HAP-1 (cell line): ENCODE results near the gene BRCA2.

ENCODE experiments used
- DNase-seq, 2 experiments: peaks; one replicate each; pipeline ENCODE4 v3.0.0-alpha.2; 2016 to 2020; ENCODE audit warnings: low spot score in 2 of 2
- H3K27me3 ChIP-seq: fragments of 250-450 bp; sonication (Bioruptor Pico); 2 replicates; pipeline ENCODE4 v1.5.1; 2020; ENCODE audit warnings: low read depth, mild to moderate bottlenecking, moderate library complexity
- H3K36me3 ChIP-seq: fragments of 250-450 bp; sonication (Bioruptor Pico); replicated peaks from 2 replicates; pipeline ENCODE4 v1.5.1; 2020; ENCODE audit warnings: mild to moderate bottlenecking
- H3K4me1 ChIP-seq: fragments of 250-450 bp; sonication (Bioruptor Pico); 2 replicates; pipeline ENCODE4 v1.5.1; 2020; ENCODE audit warnings: mild to moderate bottlenecking
- H3K4me3 ChIP-seq: fragments of 250-450 bp; sonication (Bioruptor Pico); 2 replicates; pipeline ENCODE4 v1.5.1; 2020; ENCODE audit warnings: mild to moderate bottlenecking, moderate library complexity
- H3K9me3 ChIP-seq: fragments of 250-450 bp; sonication (Bioruptor Pico); 2 replicates; pipeline ENCODE4 v1.5.1; 2020; ENCODE audit warnings: mild to moderate bottlenecking, moderate library complexity
- in situ Hi-C: fragments of 300-500 bp; cut with MboI; formaldehyde crosslinking; loops from 3 replicates; pipeline ENCODE4 v1.14.3; 2020; ENCODE audit warnings: low sequenced_read_pairs, inconsistent platforms, mixed read lengths

Gene BRCA2

GRCh38 chr13:32415019-32415418 lies 99.7 kb downstream of the BRCA2 start:
- peak in 1 of 2 experiments; percentile 43 for DNase-seq
- H3K4me1 ChIP-seq: no peaks in the 10 kb centered on the region
- H3K27me3 ChIP-seq: no peaks in the 10 kb centered on the region
- no peak overlapping the region for H3K4me3 ChIP-seq
- no peaks in the 10 kb centered on the region for H3K36me3 ChIP-seq
- H3K9me3 ChIP-seq: peaks cover 5% of the 10 kb centered on the region; the same call in 1 of the 2 replicates
- in situ Hi-C loops: no loop called here

GRCh38 chr13:32417995-32418394 lies 102.7 kb downstream of the BRCA2 start:
- peaks cover 5% of the 10 kb centered on the region; the same call in 1 of the 2 replicates for H3K9me3 ChIP-seq
- H3K27me3 ChIP-seq: no peaks in the 10 kb centered on the region
- in situ Hi-C loops: no loop called here

GRCh38 chr13:32419862-32420261 lies 104.6 kb downstream of the BRCA2 start:
- no peak for DNase-seq

More at GRCh38 chr13:32417995-32418394, 102.7 kb downstream of the BRCA2 start:
- H3K4me3 ChIP-seq: no peak overlapping the region
- H3K36me3 ChIP-seq: no peaks in the 10 kb centered on the region
- DNase-seq: no peak
- H3K4me1 ChIP-seq: no peaks in the 10 kb centered on the region

GRCh38 chr13:32423592-32423991 lies 108.3 kb downstream of the BRCA2 start:
- no peak for DNase-seq
- no peaks in the 10 kb centered on the region for H3K27me3 ChIP-seq
- no peaks in the 10 kb centered on the region; the same call in 1 of the 2 replicates for H3K36me3 ChIP-seq
- H3K4me3 ChIP-seq: no peak overlapping the region
- H3K9me3 ChIP-seq: peaks cover 5% of the 10 kb centered on the region; the same call in 1 of the 2 replicates
- in situ Hi-C loops: no loop called here
- H3K4me1 ChIP-seq: peaks cover 13% of the 10 kb centered on the region

More at GRCh38 chr13:32419862-32420261, 104.6 kb downstream of the BRCA2 start:
- H3K9me3 ChIP-seq: peaks cover 5% of the 10 kb centered on the region; the same call in 1 of the 2 replicates
- in situ Hi-C loops: no loop called here
- H3K4me3 ChIP-seq: no peak overlapping the region
- no peaks in the 10 kb centered on the region; the same call in 1 of the 2 replicates for H3K36me3 ChIP-seq
- H3K27me3 ChIP-seq: no peaks in the 10 kb centered on the region
- no peaks in the 10 kb centered on the region for H3K4me1 ChIP-seq

- in situ Hi-C loops: no loop called here
- H3K36me3 ChIP-seq: no peaks in the 10 kb centered on the region; the same call in 1 of the 2 replicates
- DNase-seq: no peak
- H3K27me3 ChIP-seq: no peaks in the 10 kb centered on the region
- no peaks in the 10 kb centered on the region for H3K9me3 ChIP-seq
- no peak overlapping the region for H3K4me3 ChIP-seq
- H3K4me1 ChIP-seq: peaks cover 13% of the 10 kb centered on the region
These were observed 109.8 kb downstream of the BRCA2 start for GRCh38 chr13:32425158-32425557.

- Histone ChIP-seq H3K9me3 (no peaks in the 10 kb centered on the region), H3K27me3 (no peaks in the 10 kb centered on the region), H3K4me3 (peak overlapping the region; percentile 56), H3K36me3 (no peaks in the 10 kb centered on the region; the same call in 1 of the 2 replicates), H3K4me1 (peaks cover 13% of the 10 kb centered on the region)
- no peak for DNase-seq
- in situ Hi-C loops: no loop called here
These were observed 111.1 kb downstream of the BRCA2 start for GRCh38 chr13:32426191-32426989.

GRCh38 chr13:32426990-32427851 lies 111.9 kb downstream of the BRCA2 start:
- H3K4me1 ChIP-seq: peaks cover 13% of the 10 kb centered on the region
- H3K4me3 ChIP-seq: peak overlapping the region; percentile 56
- H3K36me3 ChIP-seq: no peaks in the 10 kb centered on the region; the same call in 1 of the 2 replicates
- peak in 1 of 2 experiments; percentile 61 for DNase-seq
- no peaks in the 10 kb centered on the region for H3K9me3 ChIP-seq
- in situ Hi-C loops: no loop called here
- no peaks in the 10 kb centered on the region for H3K27me3 ChIP-seq

- Histone ChIP-seq H3K36me3 (no peaks in the 10 kb centered on the region; the same call in 1 of the 2 replicates), H3K4me1 (peaks cover 13% of the 10 kb centered on the region), H3K27me3 (no peaks in the 10 kb centered on the region), H3K4me3 (peak within 1 kb of the TSS; percentile 56), H3K9me3 (no peaks in the 10 kb centered on the region)
- DNase-seq: peak; percentile 27 to 78
- in situ Hi-C loops: no loop called here
These were observed 112.7 kb downstream of the BRCA2 start, which contains the start of gene N4BP2L1 for GRCh38 chr13:32427852-32428580. Gene N4BP2L1, minus strand, starts transcription at chr13:32428130. Its CDS starts 48 bp downstream, at chr13:32428082.

GRCh38 chr13:32428581-32429432 lies 113.5 kb downstream of the BRCA2 start:
- H3K9me3 ChIP-seq: no peaks in the 10 kb centered on the region
- H3K4me3 ChIP-seq: peak overlapping the region; percentile 56
- H3K36me3 ChIP-seq: no peaks in the 10 kb centered on the region; the same call in 1 of the 2 replicates
- no peak for DNase-seq
- H3K4me1 ChIP-seq: peaks cover 13% of the 10 kb centered on the region
- in situ Hi-C loops: no loop called here
- H3K27me3 ChIP-seq: no peaks in the 10 kb centered on the region

GRCh38 chr13:32429433-32429909 lies 114.2 kb downstream of the BRCA2 start:
- no peaks in the 10 kb centered on the region for H3K27me3 ChIP-seq
- H3K4me1 ChIP-seq: peaks cover 13% of the 10 kb centered on the region
- no peaks in the 10 kb centered on the region for H3K36me3 ChIP-seq
- H3K4me3 ChIP-seq: no peak overlapping the region
- in situ Hi-C loops: no loop called here
- no peaks in the 10 kb centered on the region for H3K9me3 ChIP-seq
- DNase-seq: no peak

- H3K4me3 ChIP-seq: no peak overlapping the region
- H3K36me3 ChIP-seq: no peaks in the 10 kb centered on the region
- H3K9me3 ChIP-seq: no peaks in the 10 kb centered on the region
- DNase-seq: no peak
- no peaks in the 10 kb centered on the region for H3K27me3 ChIP-seq
- in situ Hi-C loops: no loop called here
- H3K4me1 ChIP-seq: peaks cover 13% of the 10 kb centered on the region
These were observed 114.9 kb downstream of the BRCA2 start for GRCh38 chr13:32430018-32430747.

GRCh38 chr13:32431361-32431760 lies 116.1 kb downstream of the BRCA2 start:
- no peaks in the 10 kb centered on the region for H3K9me3 ChIP-seq
- no peaks in the 10 kb centered on the region for H3K36me3 ChIP-seq
- peaks cover 9% of the 10 kb centered on the region for H3K4me1 ChIP-seq
- in situ Hi-C loops: no loop called here
- no peaks in the 10 kb centered on the region for H3K27me3 ChIP-seq
- H3K4me3 ChIP-seq: no peak overlapping the region
- DNase-seq: no peak
